ENCODE measurements around the gene ZNF425.
"Not testable (repeated sequence)": the region's sequence is repeated elsewhere in the genome, so short reads cannot be mapped to it uniquely, and the experiment has no call there.

The ZNF425 gene

DNA sequence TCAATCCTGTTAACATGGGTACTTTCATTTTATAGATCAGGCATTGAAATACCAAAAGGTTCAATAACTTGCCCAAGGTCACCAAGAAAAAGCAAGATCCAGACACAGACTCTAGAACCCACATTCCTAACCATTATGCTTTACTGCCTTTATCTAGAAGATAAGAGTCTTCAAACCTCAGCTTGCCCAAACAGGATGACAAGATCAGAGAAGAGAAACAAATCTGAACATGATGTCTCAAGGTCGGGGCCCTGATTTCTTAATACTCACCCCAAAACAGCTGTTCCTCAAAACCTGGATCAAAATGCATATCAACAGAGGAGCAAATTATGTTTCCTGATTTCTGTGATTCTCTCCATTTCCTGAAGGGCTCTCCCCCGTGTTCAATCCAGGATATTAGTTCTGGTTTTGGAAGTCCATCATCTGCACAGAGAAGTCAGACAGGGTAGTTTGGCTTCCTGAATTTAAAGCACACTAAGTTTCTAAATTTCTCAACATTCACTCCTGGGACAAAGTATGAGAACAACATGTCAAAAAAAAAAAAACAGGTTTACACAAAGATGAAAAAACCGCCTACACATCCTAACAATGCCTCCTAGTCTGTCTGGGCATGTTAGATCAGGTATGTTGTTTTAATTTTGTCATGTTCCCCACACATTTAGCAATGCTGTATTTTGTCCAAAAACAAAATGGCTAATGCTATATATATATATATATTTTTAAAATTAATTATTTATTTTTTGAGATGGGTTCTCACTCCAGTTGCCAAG lies 51.8 kb downstream of the ZNF425 start:
- no peak for DNase-seq (ENCODE audit: low read depth in 2 of 2)

DNA sequence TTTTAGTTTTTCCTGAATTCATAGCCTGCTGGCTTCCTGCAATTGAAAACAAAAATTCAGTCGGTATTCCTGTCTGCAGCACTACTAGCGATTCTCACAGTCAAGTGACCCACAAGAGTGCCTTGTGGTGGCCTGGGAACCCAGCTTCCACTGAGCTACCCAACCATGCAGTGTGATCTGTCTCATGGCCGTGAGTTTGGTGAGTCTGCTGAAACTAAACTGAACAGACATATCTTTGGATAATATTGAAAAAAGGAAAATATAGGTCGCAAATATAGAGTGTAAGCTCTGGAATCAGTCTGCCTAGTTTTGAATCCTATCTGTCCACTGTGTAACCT lies 53.7 kb downstream of the ZNF425 start:
- DNase-seq (ENCODE audit: low read depth in 2 of 2), result no peak

DNA sequence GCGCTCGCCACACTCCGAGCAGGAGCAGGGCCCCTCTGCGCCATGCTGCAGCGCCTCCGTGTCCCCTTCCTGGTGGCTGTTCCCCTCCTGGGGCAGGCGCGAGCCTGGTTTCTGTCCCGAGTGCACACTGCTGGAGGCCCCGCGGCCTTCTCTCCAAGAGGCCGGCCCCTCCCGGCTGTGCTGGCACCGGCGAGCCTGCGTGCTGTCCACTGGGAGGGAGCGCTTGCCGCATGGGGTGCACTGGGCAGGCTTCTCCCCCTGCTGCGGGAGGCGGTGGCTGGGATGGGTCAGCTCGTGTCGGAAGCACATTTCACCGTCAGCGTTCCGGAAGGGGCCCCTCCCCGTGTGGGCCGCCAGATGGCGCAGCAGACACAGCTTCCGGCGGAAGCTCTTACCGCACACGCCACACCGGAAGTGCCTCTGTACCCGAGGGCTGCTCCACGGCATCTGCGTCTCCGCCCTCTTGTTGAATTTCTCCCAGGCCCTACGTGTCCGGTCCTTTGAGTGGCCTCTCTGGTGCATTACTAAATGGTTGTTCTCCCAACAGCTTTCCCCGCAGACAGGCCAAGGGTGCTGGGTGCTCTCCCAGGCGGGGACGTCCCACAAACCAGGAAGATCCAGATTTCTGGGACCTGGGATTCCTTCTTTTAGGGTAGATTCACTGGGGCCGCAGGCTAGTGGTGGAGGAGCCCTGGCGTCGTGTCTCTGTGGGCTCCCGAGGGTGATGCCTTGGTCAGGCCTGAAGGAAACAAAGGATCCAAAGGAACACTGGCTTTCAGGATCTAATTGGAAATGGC lies 54.3 kb downstream of the ZNF425 start:
- DNase-seq (ENCODE audit: low read depth in 2 of 2), result no peak

DNA sequence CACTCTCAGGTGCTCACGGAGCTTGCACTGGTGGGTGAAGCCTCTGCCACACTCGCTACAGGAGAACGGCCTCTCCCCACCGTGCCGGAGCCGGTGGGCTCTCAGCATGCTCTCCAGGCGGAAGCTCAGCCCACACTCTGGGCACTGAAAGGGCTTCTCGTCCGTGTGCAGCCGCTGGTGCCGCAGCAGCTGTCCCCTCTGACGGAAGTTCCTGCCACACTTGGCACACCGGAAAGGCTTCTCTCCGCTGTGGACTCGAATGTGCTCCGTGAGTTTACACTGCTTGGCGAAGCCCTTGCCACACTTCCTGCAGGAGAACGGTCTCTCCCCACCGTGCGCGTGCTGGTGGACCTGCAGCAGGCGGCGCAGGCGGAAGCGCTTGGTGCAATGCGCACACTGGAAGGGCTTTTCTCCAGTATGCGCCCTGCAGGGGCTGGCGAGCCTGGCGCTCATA lies 54.9 kb downstream of the ZNF425 start:
- no peak for DNase-seq (ENCODE audit: low read depth in 2 of 2)

DNA sequence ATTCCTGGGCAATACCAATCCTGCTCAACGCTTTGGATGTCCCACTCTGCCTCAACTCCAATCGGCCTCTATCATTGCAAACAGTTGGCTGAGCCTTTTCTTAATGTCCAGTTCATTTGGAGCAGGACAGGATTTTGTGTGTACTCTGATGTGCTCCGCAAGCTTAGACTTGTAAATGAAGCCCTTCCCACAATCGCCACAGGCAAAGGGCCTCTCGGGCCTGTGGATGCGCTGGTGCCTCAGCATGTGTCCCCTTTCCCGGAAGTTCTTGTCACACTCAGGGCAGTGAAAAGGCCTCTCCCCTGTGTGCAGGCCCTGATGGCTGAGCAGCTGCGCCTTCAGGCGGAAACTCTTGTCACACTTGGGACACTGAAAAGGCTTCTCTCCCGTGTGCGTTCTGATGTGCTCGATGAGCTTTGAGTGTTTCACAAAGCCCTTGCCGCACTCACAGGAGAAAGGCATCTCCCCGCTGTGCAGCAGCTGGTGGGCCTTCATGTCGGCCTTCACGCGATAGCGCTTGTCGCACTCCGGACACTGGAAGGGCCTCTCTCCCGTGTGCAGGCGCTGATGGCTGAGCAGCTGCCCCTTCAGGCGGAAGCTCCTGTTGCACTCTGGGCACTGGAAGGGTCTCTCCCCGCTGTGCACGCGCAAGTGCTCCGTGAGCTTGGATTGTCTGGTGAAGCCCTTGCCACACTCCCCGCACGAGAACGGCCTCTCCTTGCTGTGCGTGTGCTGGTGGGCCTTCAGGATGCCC lies 55.6 kb downstream of the ZNF425 start:
- DNase-seq (ENCODE audit: low read depth in 2 of 2), result no peak

DNA sequence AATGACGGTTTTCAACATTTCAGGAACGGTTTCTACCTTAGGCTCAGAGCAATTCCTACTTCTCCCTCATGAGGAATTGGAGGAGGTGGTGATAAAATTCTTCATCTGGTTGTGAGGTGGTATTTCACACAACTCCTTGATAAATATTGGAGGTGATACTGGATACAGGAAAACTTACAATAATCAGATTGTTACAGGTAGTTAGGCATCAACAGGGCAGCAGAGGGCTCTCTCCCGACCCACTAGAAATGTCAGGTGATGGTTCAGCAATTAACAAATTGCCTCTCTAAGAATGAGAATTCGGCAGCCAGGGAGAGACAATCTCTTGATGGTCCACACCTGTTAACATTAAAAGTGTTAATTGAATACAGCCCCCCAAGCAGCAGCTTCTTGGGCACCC lies 58.3 kb downstream of the ZNF425 start:
- DNase-seq (ENCODE audit: low read depth in 2 of 2), result no peak

DNA sequence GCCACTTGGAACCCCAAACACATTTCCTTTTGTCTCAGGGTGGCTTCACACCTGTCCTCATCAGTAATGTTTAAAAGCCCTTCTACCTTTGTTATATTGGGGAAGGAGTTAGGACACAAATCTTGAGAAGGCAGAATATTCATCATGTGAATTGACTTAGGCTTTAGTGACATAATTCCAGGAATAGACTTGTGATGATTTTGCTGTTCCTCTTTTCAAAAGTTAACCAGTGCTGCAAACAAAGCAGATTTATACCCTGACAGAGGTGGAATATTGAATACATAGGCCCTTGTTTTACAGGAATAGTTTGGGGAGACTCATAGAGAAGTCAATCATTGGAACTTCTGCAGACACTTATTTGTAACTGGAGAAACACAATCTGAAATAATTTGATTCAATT lies 62.6 kb downstream of the ZNF425 start:
- no peak for DNase-seq (ENCODE audit: low read depth in 2 of 2)

DNA sequence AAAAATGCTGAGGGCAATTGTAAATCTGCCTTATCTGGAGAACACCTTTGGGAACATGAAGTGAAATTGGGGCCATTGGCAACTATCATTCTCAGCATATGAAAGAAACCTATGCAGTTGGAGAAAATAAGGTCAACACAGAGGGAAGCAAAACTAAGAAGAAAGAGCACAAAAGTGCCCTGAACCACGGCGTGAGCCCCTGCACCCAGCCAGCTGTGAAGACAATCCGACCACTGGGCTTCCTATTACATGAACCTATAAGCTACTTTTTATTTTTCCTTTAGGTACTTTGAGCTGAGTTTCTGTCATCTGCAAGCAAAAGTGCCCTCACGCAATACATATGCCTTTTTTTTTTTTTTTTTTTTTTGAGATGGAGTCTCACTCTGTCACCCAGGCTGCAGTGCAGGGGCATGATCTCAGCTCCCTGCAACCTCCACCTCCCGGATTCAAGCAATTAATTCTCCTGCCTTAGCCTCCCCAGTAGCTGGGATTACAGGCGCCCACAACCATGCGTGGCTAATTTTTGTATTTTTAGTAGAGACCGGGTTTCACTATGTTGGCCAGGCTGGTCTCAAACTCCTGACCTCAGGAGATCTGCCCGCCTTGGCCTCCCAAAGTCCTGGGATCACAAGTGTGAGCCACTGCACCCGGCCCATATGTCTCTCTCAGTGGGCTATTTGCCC lies 63.8 kb downstream of the ZNF425 start:
- DNase-seq (ENCODE audit: low read depth in 2 of 2), result not testable (repeated sequence)

DNA sequence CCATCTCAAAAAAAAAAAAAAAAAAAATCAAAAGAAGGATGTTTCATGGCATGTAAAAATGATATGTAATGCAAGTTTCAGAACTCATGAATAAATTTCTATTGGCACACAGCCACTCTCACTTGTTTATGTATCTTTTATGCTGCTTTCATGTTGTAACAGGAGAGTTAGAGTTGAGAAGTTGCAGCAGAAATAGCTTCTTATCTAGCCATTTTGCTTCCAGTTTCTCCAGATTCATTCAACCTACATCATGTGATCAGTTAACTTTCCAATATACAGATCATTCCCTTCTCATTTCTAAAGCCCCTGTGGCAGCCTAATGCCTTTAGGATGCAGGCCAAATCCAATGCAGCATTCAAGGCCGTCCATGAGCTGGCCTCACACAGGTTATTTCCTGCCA lies 66.0 kb downstream of the ZNF425 start:
- DNase-seq (ENCODE audit: low read depth in 2 of 2), result no peak

DNA sequence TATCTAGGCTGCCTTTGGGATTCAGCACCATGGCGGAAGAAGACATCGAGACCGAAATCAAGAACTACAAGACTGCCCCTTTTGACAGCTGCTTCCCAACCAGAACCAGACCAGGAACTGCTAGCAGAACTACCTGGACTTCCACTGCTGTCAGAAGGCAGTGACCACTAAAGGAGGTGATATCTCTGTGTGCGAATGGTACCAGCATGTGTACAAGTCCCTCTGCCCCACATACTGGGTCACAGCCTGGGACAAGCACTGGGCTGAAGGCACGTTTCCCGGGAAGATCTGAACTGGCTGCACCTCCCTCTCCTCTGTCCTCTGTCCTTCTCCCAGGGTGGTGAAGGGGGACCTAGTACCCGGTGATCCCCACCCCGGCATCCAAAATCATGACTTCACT lies 72.2 kb downstream of the ZNF425 start:
- no peak for DNase-seq (ENCODE audit: low read depth in 2 of 2)

DNA sequence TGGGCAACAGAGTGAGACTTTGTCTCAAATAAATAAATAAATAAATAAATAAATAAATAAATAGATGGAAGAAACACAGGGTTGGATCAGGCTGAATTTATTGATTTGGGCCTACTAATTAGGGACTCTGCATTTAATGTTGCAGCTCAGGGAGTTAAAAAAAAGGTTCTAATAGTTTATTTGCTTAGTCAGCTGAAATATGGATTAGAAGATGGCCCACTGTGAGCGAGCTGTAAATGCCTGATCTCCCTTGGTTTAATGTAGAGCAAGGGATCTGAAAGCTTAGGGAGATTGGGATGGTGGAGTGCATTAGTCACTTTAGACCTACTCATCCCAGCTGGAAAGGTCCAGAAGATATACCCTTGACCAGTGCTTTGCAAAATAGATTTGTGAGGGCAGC lies 72.7 kb downstream of the ZNF425 start:
- DNase-seq (ENCODE audit: low read depth in 2 of 2), result no peak

Data from stimulated activated CD4-positive, alpha-beta T cell treated with anti-CD3 and anti-CD28 coated beads, Interleukin-1b, Interleukin-23, amount 100 ng/mL, for 1 hour (primary cell).